Measurements from ENCODE around the gene C3AR1.
"Not testable (repeated sequence)": the region's sequence is repeated elsewhere in the genome, so short reads cannot be mapped to it uniquely, and the experiment has no call there.

Gene C3AR1

GRCh38 chr12:8057306-8057705, 8.9 kb downstream of the C3AR1 start:
- no peak for DNase-seq

GRCh38 chr12:8054816-8055215, 11.3 kb downstream of the C3AR1 start:
- DNase-seq = no peak

DNA sequence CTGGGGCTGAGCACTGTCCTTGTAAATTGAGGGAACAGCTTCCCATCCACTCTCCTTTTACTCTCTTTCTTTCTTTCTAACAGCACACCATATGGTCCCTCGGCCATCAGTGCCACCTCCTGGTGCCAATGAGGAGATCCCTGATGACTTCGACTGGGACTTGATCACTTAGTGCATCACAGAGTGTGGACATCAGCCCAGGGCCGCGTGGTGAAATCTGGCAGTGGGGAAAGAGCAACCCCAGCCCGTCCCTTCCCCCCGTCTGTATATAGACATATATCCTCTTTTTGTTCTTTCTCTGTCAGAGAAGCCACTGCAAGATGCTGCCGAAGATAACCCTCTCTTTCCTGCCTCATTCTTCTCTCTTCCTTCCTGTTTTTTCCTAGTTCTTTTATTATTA, 13.5 kb downstream of the C3AR1 start:
- peak in 5 of 14 donors; percentile 19 to 36 (median 28) for DNase-seq

- no peak for DNase-seq
These were observed 15.4 kb downstream of the C3AR1 start for GRCh38 chr12:8050600-8051250.

GRCh38 chr12:8048906-8049305, 17.3 kb downstream of the C3AR1 start:
- DNase-seq = no peak

GRCh38 chr12:8047842-8048241, 18.3 kb downstream of the C3AR1 start:
- DNase-seq = no peak

GRCh38 chr12:8045952-8046944, 19.9 kb downstream of the C3AR1 start:
- DNase-seq = peak in 10 of 14 donors; percentile 11 to 71 (median 36)

DNA sequence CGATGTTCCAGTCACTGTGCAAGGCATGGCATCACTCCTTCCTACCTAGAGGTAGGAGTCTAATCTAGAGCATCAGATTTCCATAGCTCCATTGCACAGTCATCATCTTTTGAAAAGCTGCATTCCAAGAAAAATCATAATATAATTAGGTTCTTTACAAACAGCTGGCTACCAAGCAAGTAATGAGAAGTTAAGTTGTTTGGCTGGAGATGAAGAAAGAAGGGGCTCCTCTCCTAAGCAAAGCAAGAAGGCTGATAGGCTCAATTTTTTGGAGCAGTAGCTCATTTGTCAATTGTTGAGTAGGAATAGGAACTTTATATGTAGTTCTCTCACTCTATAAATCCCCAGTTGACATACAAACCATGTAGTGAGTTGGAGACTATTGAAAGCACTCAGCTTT, 25.4 kb downstream of the C3AR1 start:
- no peak for DNase-seq

- DNase-seq = peak in 3 of 14 donors; percentile 31 to 88 (median 49)
These were observed 27.5 kb downstream of the C3AR1 start for GRCh38 chr12:8038659-8039114.

GRCh38 chr12:8037947-8038346, 28.2 kb downstream of the C3AR1 start:
- DNase-seq = peak in 1 of 14 donors; percentile 29

GRCh38 chr12:8037046-8037663, 29.0 kb downstream of the C3AR1 start:
- peak in 2 of 14 donors; percentile 10 to 13 for DNase-seq

GRCh38 chr12:8036346-8036745, 29.8 kb downstream of the C3AR1 start:
- DNase-seq = no peak

DNA sequence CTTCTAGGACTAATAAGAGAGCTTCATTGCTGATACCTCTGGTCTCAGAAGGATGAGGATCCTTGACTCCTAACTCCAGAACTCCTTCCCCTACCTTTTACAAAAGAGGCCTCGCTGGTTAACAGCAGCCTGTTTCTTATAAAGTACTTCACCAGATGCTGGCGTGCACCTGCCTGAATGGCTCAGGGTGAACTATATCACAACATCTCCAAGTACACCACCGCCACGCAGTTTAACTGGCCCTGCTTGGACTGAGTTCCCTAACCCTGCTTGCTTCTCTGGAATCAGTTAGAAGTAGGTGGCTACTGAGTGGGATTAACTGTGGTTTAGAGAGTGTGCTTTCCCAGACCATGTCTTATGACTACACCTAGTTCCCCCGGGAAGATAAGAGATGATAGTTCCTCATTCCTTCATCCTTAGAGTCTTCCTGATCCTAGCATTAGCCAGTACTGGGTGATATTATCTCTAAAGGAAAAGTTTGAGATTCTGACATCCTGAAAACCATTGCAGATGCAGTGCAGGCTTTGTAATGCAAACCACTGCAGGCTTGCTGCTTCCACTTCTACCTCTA, 30.6 kb downstream of the C3AR1 start:
- no peak for DNase-seq

GRCh38 chr12:8034802-8035201, 31.4 kb downstream of the C3AR1 start:
- DNase-seq = peak in 1 of 14 donors; percentile 6

- DNase-seq = peak in 10 of 14 donors; percentile 30 to 66 (median 49)
These were observed 32.8 kb downstream of the C3AR1 start for GRCh38 chr12:8033153-8034044.

GRCh38 chr12:8032242-8033152, 33.7 kb downstream of the C3AR1 start, which contains the start of gene FOXJ2:
Gene FOXJ2 (plus strand): TSS chr12:8032716. CDS start chr12:8039833, 7,117 bp downstream.
- DNase-seq = peak in 13 of 14 donors; percentile 24 to 88 (median 78)

DNA sequence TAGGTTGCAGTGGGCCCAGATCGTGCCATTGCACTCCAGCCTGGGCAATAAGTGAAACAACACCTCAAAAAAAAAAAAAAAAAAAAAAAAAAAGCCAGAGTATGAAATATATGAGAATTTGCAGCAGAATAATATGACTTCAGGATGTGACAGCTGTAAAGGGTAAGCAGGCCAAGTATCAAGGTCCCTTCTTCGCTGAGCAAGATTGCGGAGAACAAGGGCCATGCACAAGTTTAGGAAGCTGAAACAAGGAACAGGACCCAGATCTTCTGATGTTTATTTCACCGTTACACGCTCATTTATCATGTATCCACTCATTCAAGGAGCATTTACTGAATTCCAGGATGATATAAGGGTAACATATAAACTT, 34.3 kb downstream of the C3AR1 start:
- no peak for DNase-seq

- DNase-seq = not testable (repeated sequence)
These were observed 35.1 kb downstream of the C3AR1 start for GRCh38 chr12:8031017-8031416.

DNA sequence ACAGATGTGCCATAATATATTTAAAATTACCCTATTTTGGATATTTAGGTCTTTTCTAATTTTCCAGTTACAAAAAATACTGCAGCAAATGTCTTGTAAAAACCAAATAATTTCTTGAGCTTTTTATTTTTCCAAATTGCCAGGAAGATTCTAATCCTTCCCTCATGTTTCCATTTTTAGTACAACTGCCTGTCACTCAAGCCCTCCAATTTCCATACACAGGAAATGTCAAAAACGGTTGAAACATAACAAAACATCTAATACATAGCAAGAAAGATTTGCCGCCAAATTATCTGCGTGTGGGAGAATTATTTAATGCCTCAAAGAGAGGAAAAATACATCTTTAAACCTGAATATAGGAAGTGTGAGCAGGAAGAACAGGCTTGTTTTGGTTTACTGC, 36.0 kb downstream of the C3AR1 start:
- DNase-seq = no peak

DNA sequence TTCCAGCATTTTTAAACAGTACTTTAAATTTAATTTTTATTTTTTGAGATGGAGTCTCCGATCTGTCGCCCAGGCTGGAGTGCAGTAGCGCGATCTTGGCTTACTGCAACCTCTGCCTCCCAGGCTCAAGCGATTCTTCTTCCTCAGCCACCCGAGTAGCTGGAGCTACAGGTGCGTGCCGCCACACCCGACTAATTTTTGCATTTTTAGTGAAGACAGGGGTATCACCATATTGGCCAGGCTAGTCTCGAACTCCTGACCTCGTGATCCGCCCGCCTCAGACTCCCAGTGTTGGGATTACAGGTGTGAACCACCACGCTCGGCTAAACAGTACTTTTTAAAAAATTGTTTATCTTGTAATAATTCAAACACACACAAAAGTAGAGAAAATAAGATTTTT, 37.9 kb downstream of the C3AR1 start:
- no peak for DNase-seq
